Smooth muscle cell of the umbilical artery (primary cell): ENCODE results near the gene PRMT2. TPM values are rescaled to one million over a fixed set of nuclear protein-coding genes. Genes with fewer than 3 reads are reported as not detected.

Experiments used
- total RNA-seq: library from RNA; depleted of rRNA; stranded (reverse); fragments of >200 nt; gene quantifications from 2 replicates; pipeline ENCODE4 v1.2.3, GENCODE V29; 2014

PRMT2 gene
- 170 and 214 TPM in 2 replicates for total RNA-seq

GRCh38 chr21:46635324-46636180 is at the start of gene PRMT2:
TSS of gene PRMT2 (plus strand) at chr21:46635674. CDS start at chr21:46636952, 1,278 bp downstream.

DNA sequence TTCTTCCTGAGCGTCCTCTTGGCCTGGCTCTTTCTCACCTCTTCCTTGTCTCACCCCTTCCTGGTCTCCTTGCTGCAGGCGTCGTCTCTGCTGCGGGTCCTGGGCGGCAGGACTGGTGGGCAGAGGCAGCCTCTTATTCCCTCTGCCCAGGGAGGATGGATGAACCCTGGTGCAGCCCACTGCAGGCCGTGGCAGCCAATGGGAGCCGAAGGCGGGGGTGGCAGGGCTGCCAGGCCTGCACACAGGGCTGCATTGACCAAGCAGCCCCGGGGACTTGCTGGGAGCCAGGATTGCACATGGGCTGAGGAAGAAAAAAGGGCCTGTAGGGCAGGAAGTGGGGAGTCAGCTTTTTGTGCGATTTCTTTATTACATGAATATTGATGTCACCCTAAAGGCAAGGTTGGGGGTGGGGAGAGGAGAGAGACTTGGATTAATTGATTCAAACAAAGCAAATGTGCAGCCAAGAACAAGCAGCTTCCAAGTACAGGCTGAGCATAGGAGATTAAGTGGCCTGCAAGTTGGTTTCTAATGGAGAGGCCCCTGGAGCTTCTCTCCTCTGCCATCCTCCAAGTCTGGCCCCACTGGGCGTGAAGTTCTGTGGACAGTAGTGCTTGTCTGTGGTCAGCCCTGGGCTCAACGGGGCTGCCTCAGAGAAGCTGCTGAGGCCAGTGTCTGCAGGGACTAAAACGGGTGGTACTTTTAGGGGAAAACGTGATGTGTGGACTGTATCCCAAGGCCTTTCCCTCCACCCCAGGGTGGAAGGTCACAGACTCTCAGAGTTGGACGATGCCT is 30.3 kb upstream of the PRMT2 start, which contains the start of gene S100B:
TSS of gene S100B (minus strand) at position 108 of the 792 bp plus-strand sequence. CDS start 2,667 bp downstream, outside the sequence.

Other genes starting within 250 kb of the PRMT2 start
- gene DIP2A, start 176.8 kb upstream of the PRMT2 start, total RNA-seq = 17.5 and 34.0 TPM in 2 replicates
- gene S100B, start 30.6 kb upstream of the PRMT2 start, total RNA-seq = not detected in 2 replicates